ENCODE measurements around the gene GALM.
A peak's percentile ranks its signal among the peaks of the same experiment; 100 is the strongest.
"Not testable (repeated sequence)": the region's sequence is repeated elsewhere in the genome, so short reads cannot be mapped to it uniquely, and the experiment has no call there.

The GALM gene

GRCh38 chr2:38754506-38754905, 88.6 kb downstream of the GALM start:
- Histone ChIP-seq H3K27me3 (replicated peaks; ENCODE audit: control insufficient read depth, insufficient read depth, low read length, poor library complexity, severe bottlenecking) (no peaks in the 10 kb centered on the region), H3K27ac (ENCODE audit: insufficient read depth, low read length, poor library complexity, severe bottlenecking) (peak overlapping the region; percentile 40), H3K4me1 (ENCODE audit: control insufficient read depth, insufficient read depth, low read length, poor library complexity, severe bottlenecking) (peaks cover 14% of the 10 kb centered on the region), H3K36me3 (ENCODE audit: control insufficient read depth, insufficient read depth, low read length) (no peaks in the 10 kb centered on the region), H3K4me3 (ENCODE audit: insufficient read depth, low read depth, low read length, poor library complexity, severe bottlenecking) (peak overlapping the region; percentile 44), H3K9me3 (ENCODE audit: control insufficient read depth, low read length) (no peaks in the 10 kb centered on the region)
- DNase-seq, result no peak

GRCh38 chr2:38755891-38756290, 90.0 kb downstream of the GALM start:
- not testable (repeated sequence) for H3K27me3 ChIP-seq (replicated peaks; ENCODE audit: control insufficient read depth, insufficient read depth, low read length, poor library complexity, severe bottlenecking); DNase-seq; H3K36me3 ChIP-seq (ENCODE audit: control insufficient read depth, insufficient read depth, low read length); H3K9me3 ChIP-seq (ENCODE audit: control insufficient read depth, low read length); H3K4me3 ChIP-seq (ENCODE audit: insufficient read depth, low read depth, low read length, poor library complexity, severe bottlenecking); H3K27ac ChIP-seq (ENCODE audit: insufficient read depth, low read length, poor library complexity, severe bottlenecking)
- H3K4me1 ChIP-seq (ENCODE audit: control insufficient read depth, insufficient read depth, low read length, poor library complexity, severe bottlenecking), result peaks cover 14% of the 10 kb centered on the region

- Histone ChIP-seq H3K4me1 (ENCODE audit: control insufficient read depth, insufficient read depth, low read length, poor library complexity, severe bottlenecking) (no peaks in the 10 kb centered on the region), H3K27me3 (replicated peaks; ENCODE audit: control insufficient read depth, insufficient read depth, low read length, poor library complexity, severe bottlenecking) (no peaks in the 10 kb centered on the region), H3K27ac (ENCODE audit: insufficient read depth, low read length, poor library complexity, severe bottlenecking) (no peak overlapping the region), H3K9me3 (ENCODE audit: control insufficient read depth, low read length) (no peaks in the 10 kb centered on the region), H3K36me3 (ENCODE audit: control insufficient read depth, insufficient read depth, low read length) (no peaks in the 10 kb centered on the region), H3K4me3 (ENCODE audit: insufficient read depth, low read depth, low read length, poor library complexity, severe bottlenecking) (no peak overlapping the region)
- DNase-seq, result no peak
Measured at GRCh38 chr2:38763228-38763627, 97.3 kb downstream of the GALM start.

- no peak overlapping the region for H3K27ac ChIP-seq (ENCODE audit: insufficient read depth, low read length, poor library complexity, severe bottlenecking)
- no peaks in the 10 kb centered on the region for H3K27me3 ChIP-seq (replicated peaks; ENCODE audit: control insufficient read depth, insufficient read depth, low read length, poor library complexity, severe bottlenecking)
- H3K4me1 ChIP-seq (ENCODE audit: control insufficient read depth, insufficient read depth, low read length, poor library complexity, severe bottlenecking), result no peaks in the 10 kb centered on the region
- H3K4me3 ChIP-seq (ENCODE audit: insufficient read depth, low read depth, low read length, poor library complexity, severe bottlenecking), result no peak overlapping the region
- no peaks in the 10 kb centered on the region for H3K36me3 ChIP-seq (ENCODE audit: control insufficient read depth, insufficient read depth, low read length)
- H3K9me3 ChIP-seq (ENCODE audit: control insufficient read depth, low read length), result no peaks in the 10 kb centered on the region
- DNase-seq, result no peak
Measured at GRCh38 chr2:38763728-38764127, 97.8 kb downstream of the GALM start.

GRCh38 chr2:38765149-38765548, 99.2 kb downstream of the GALM start:
- Histone ChIP-seq H3K36me3 (ENCODE audit: control insufficient read depth, insufficient read depth, low read length) (no peaks in the 10 kb centered on the region), H3K27ac (ENCODE audit: insufficient read depth, low read length, poor library complexity, severe bottlenecking) (no peak overlapping the region)
- DNase-seq, result no peak

GRCh38 chr2:38765551-38765950, 99.6 kb downstream of the GALM start:
- Histone ChIP-seq H3K36me3 (ENCODE audit: control insufficient read depth, insufficient read depth, low read length) (no peaks in the 10 kb centered on the region), H3K9me3 (ENCODE audit: control insufficient read depth, low read length) (no peaks in the 10 kb centered on the region), H3K4me1 (ENCODE audit: control insufficient read depth, insufficient read depth, low read length, poor library complexity, severe bottlenecking) (no peaks in the 10 kb centered on the region), H3K27ac (ENCODE audit: insufficient read depth, low read length, poor library complexity, severe bottlenecking) (no peak overlapping the region), H3K27me3 (replicated peaks; ENCODE audit: control insufficient read depth, insufficient read depth, low read length, poor library complexity, severe bottlenecking) (no peaks in the 10 kb centered on the region), H3K4me3 (ENCODE audit: insufficient read depth, low read depth, low read length, poor library complexity, severe bottlenecking) (no peak overlapping the region)
- DNase-seq, result no peak

More at GRCh38 chr2:38765149-38765548, 99.2 kb downstream of the GALM start:
- H3K4me1 ChIP-seq (ENCODE audit: control insufficient read depth, insufficient read depth, low read length, poor library complexity, severe bottlenecking), result no peaks in the 10 kb centered on the region
- no peaks in the 10 kb centered on the region for H3K9me3 ChIP-seq (ENCODE audit: control insufficient read depth, low read length)
- no peak overlapping the region for H3K4me3 ChIP-seq (ENCODE audit: insufficient read depth, low read depth, low read length, poor library complexity, severe bottlenecking)
- H3K27me3 ChIP-seq (replicated peaks; ENCODE audit: control insufficient read depth, insufficient read depth, low read length, poor library complexity, severe bottlenecking), result no peaks in the 10 kb centered on the region

GRCh38 chr2:38771632-38772031, 105.7 kb downstream of the GALM start:
- Histone ChIP-seq H3K36me3 (ENCODE audit: control insufficient read depth, insufficient read depth, low read length) (no peaks in the 10 kb centered on the region), H3K27me3 (replicated peaks; ENCODE audit: control insufficient read depth, insufficient read depth, low read length, poor library complexity, severe bottlenecking) (no peaks in the 10 kb centered on the region), H3K9me3 (ENCODE audit: control insufficient read depth, low read length) (no peaks in the 10 kb centered on the region), H3K4me3 (ENCODE audit: insufficient read depth, low read depth, low read length, poor library complexity, severe bottlenecking) (no peak overlapping the region), H3K4me1 (ENCODE audit: control insufficient read depth, insufficient read depth, low read length, poor library complexity, severe bottlenecking) (no peaks in the 10 kb centered on the region), H3K27ac (ENCODE audit: insufficient read depth, low read length, poor library complexity, severe bottlenecking) (no peak overlapping the region)
- no peak for DNase-seq

GRCh38 chr2:38775097-38775920, 109.4 kb downstream of the GALM start:
- H3K27ac ChIP-seq (ENCODE audit: insufficient read depth, low read length, poor library complexity, severe bottlenecking), result no peak overlapping the region
- no peaks in the 10 kb centered on the region for H3K4me1 ChIP-seq (ENCODE audit: control insufficient read depth, insufficient read depth, low read length, poor library complexity, severe bottlenecking)
- H3K27me3 ChIP-seq (replicated peaks; ENCODE audit: control insufficient read depth, insufficient read depth, low read length, poor library complexity, severe bottlenecking), result no peaks in the 10 kb centered on the region
- H3K4me3 ChIP-seq (ENCODE audit: insufficient read depth, low read depth, low read length, poor library complexity, severe bottlenecking), result no peak overlapping the region
- no peak for DNase-seq
- H3K9me3 ChIP-seq (ENCODE audit: control insufficient read depth, low read length), result no peaks in the 10 kb centered on the region
- H3K36me3 ChIP-seq (ENCODE audit: control insufficient read depth, insufficient read depth, low read length), result no peaks in the 10 kb centered on the region

GRCh38 chr2:38775921-38776225, 110.0 kb downstream of the GALM start:
- H3K4me1 ChIP-seq (ENCODE audit: control insufficient read depth, insufficient read depth, low read length, poor library complexity, severe bottlenecking), result no peaks in the 10 kb centered on the region
- H3K27me3 ChIP-seq (replicated peaks; ENCODE audit: control insufficient read depth, insufficient read depth, low read length, poor library complexity, severe bottlenecking), result no peaks in the 10 kb centered on the region
- no peak for DNase-seq
- H3K4me3 ChIP-seq (ENCODE audit: insufficient read depth, low read depth, low read length, poor library complexity, severe bottlenecking), result no peak overlapping the region
- no peak overlapping the region for H3K27ac ChIP-seq (ENCODE audit: insufficient read depth, low read length, poor library complexity, severe bottlenecking)
- no peaks in the 10 kb centered on the region for H3K36me3 ChIP-seq (ENCODE audit: control insufficient read depth, insufficient read depth, low read length)
- H3K9me3 ChIP-seq (ENCODE audit: control insufficient read depth, low read length), result no peaks in the 10 kb centered on the region

GRCh38 chr2:38776531-38776930, 110.6 kb downstream of the GALM start:
- no peaks in the 10 kb centered on the region for H3K9me3 ChIP-seq (ENCODE audit: control insufficient read depth, low read length)
- DNase-seq, result no peak
- no peak overlapping the region for H3K27ac ChIP-seq (ENCODE audit: insufficient read depth, low read length, poor library complexity, severe bottlenecking)
- H3K4me3 ChIP-seq (ENCODE audit: insufficient read depth, low read depth, low read length, poor library complexity, severe bottlenecking), result no peak overlapping the region
- peaks cover 2% of the 10 kb centered on the region for H3K36me3 ChIP-seq (ENCODE audit: control insufficient read depth, insufficient read depth, low read length)
- H3K27me3 ChIP-seq (replicated peaks; ENCODE audit: control insufficient read depth, insufficient read depth, low read length, poor library complexity, severe bottlenecking), result no peaks in the 10 kb centered on the region
- H3K4me1 ChIP-seq (ENCODE audit: control insufficient read depth, insufficient read depth, low read length, poor library complexity, severe bottlenecking), result no peaks in the 10 kb centered on the region

All from effector memory CD4-positive, alpha-beta T cell (primary cell).